Keratinocyte (primary cell): ENCODE data around the gene NDUFS2.

Source experiments
- EZH2 ChIP-seq: IDR thresholded peaks from one replicate; pipeline ENCODE4 v1.6.1; 2012; ENCODE audit warnings: inconsistent platforms, mild to moderate bottlenecking, low read length, moderate library complexity
- TF ChIP-seq, protein P1 (sequence below), 3 experiments: IDR thresholded peaks in 1 of 3; conservative IDR thresholded peaks in 1 of 3; optimal IDR thresholded peaks in 1 of 3; 2 replicates in 2 of 3; 3 replicates in 1 of 3; pipeline versions ENCODE3 to v1.5.1; 2011; ENCODE audit warnings: low read length in 3 of 3, mild to moderate bottlenecking in 3 of 3, moderate library complexity in 2 of 3, control low read depth in 1 of 3, inconsistent platforms in 1 of 3; ENCODE audit not compliant: insufficient read depth in 2 of 3; ENCODE audit errors: extremely low read depth in 1 of 3

DNA sequence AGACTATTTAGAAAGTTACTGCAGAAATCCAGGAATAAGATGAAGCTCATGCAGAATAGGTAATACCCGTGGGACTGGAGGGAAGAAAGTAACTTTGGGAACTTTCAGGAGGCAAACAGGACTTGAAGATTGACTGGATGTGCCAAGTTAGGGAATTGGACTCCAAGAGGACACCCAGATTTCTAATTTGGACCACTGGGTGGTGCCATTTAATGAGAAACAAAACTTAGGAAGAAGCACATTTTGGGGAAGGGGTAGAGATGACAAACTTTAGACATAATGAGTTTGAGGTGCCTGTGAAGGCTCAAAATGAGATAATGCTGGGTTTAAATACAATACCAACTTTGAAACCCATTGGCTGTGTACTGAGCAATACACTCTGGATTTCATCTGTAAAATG is 21.5 kb upstream of the NDUFS2 start:
- TF ChIP-seq, protein P1, sequence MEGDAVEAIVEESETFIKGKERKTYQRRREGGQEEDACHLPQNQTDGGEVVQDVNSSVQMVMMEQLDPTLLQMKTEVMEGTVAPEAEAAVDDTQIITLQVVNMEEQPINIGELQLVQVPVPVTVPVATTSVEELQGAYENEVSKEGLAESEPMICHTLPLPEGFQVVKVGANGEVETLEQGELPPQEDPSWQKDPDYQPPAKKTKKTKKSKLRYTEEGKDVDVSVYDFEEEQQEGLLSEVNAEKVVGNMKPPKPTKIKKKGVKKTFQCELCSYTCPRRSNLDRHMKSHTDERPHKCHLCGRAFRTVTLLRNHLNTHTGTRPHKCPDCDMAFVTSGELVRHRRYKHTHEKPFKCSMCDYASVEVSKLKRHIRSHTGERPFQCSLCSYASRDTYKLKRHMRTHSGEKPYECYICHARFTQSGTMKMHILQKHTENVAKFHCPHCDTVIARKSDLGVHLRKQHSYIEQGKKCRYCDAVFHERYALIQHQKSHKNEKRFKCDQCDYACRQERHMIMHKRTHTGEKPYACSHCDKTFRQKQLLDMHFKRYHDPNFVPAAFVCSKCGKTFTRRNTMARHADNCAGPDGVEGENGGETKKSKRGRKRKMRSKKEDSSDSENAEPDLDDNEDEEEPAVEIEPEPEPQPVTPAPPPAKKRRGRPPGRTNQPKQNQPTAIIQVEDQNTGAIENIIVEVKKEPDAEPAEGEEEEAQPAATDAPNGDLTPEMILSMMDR (optimal IDR thresholded peaks at IDR 0.05 in 1 of 3, IDR thresholded peaks at IDR 0.05 in 1 of 3, conservative IDR thresholded peaks at IDR 0.05 in 1 of 3; ENCODE audit: extremely low read depth in 1 of 3, insufficient read depth in 2 of 3, low read length in 3 of 3), result peak; percentile 19 to 42 (median 35)
- TF ChIP-seq EZH2, result no peak
